Neural cell (in vitro differentiated cells): ENCODE data around the gene GPR158. TPM values are rescaled to one million over a fixed set of nuclear protein-coding genes. Genes with fewer than 3 reads are reported as not detected.

Experiments used
- H2AFZ ChIP-seq: fragments of 200-600, 300-800 bp; sonication (generic), shearing (Covaris generic); 2 replicates; pipeline ENCODE4 v1.6.0; 2014; ENCODE audit warnings: low read depth, mild to moderate bottlenecking, antibody characterized with exemption, low read length, moderate library complexity
- H3F3A ChIP-seq: fragments of 200-600 bp; shearing (Covaris generic); 2 replicates; pipeline ENCODE4 v1.6.1; 2016; ENCODE audit warnings: mild to moderate bottlenecking, moderate library complexity, mixed read lengths, antibody characterized with exemption, low read length; ENCODE audit not compliant: insufficient read depth, poor library complexity, severe bottlenecking
- H3K27ac ChIP-seq: fragments of 200-600, 300-800 bp; sonication (generic), shearing (Covaris generic); 2 replicates; pipeline ENCODE4 v1.5.1; 2014; ENCODE audit warnings: mild to moderate bottlenecking, low read length, moderate library complexity
- H3K27me3 ChIP-seq: fragments of 300-800, 200-600 bp; sonication (generic), shearing (Covaris generic); 2 replicates; pipeline ENCODE4 v1.6.0; 2014; ENCODE audit warnings: mild to moderate bottlenecking, low read depth, low read length, moderate library complexity; ENCODE audit not compliant: insufficient read depth
- H3K36me3 ChIP-seq: fragments of 300-800, 200-600 bp; sonication (generic), shearing (Covaris generic); 2 replicates; pipeline ENCODE4 v1.5.1; 2014; ENCODE audit warnings: mild to moderate bottlenecking, antibody characterized with exemption, low read length, moderate library complexity; ENCODE audit not compliant: insufficient read depth
- H3K4me2 ChIP-seq: fragments of 300-800, 200-600 bp; sonication (generic), shearing (Covaris generic); 2 replicates; pipeline ENCODE4 v1.6.0; 2014; ENCODE audit warnings: mild to moderate bottlenecking, low read length
- H3K4me3 ChIP-seq: fragments of 300-800, 200-600 bp; sonication (generic), shearing (Covaris generic); 2 replicates; pipeline ENCODE4 v1.5.1; 2014; ENCODE audit warnings: mild to moderate bottlenecking, low read length, moderate library complexity
- H3K79me2 ChIP-seq: fragments of 200-600 bp; shearing (Covaris generic); replicated peaks from 2 replicates; pipeline ENCODE4 v1.6.0; 2014; ENCODE audit warnings: mild to moderate bottlenecking, low read length, moderate library complexity; ENCODE audit not compliant: insufficient read depth
- H3K9ac ChIP-seq: fragments of 300-800, 200-600 bp; sonication (generic), shearing (Covaris generic); 2 replicates; pipeline ENCODE4 v1.6.1; 2016; ENCODE audit warnings: mild to moderate bottlenecking, low read length, mixed read lengths
- H3K9me2 ChIP-seq: fragments of 200-600 bp; shearing (Covaris generic); 2 replicates; pipeline ENCODE4 v1.6.1; 2016; ENCODE audit warnings: mild to moderate bottlenecking, low read length, mixed read lengths; ENCODE audit not compliant: insufficient read depth
- H3K9me3 ChIP-seq: fragments of 200-600, 300-800 bp; sonication (generic), shearing (Covaris generic); 2 replicates; pipeline ENCODE4 v1.6.1; 2016; ENCODE audit warnings: mild to moderate bottlenecking, mixed run types, low read length, moderate library complexity, mixed read lengths
- H4K20me1 ChIP-seq: fragments of 200-600 bp; shearing (Covaris generic); 2 replicates; pipeline ENCODE4 v1.6.1; 2016; ENCODE audit warnings: mild to moderate bottlenecking, mixed run types; ENCODE audit not compliant: insufficient read depth
- EP300 ChIP-seq: fragments of 450-650 bp; conservative IDR thresholded peaks from 2 replicates; pipeline ENCODE4 v1.6.1; 2014; ENCODE audit warnings: antibody characterized with exemption, mild to moderate bottlenecking, moderate library complexity; ENCODE audit not compliant: poor library complexity, severe bottlenecking
- EZH2 ChIP-seq: fragments of 200-600, 300-800 bp; shearing (Covaris generic), sonication (generic); IDR thresholded peaks from 2 replicates; pipeline ENCODE4 v1.6.1; 2014; ENCODE audit warnings: antibody characterized with exemption, low read length, borderline replicate concordance, mild to moderate bottlenecking; ENCODE audit not compliant: insufficient read depth, poor library complexity, severe bottlenecking
- MXI1 ChIP-seq: fragments of 450-650 bp; conservative IDR thresholded peaks from 2 replicates; pipeline ENCODE4 v1.6.1; 2014; ENCODE audit warnings: antibody characterized with exemption, mild to moderate bottlenecking; ENCODE audit not compliant: poor library complexity, severe bottlenecking
- POLR2AphosphoS5 ChIP-seq: IDR thresholded peaks from 2 replicates; pipeline ENCODE4 v1.6.1; 2012
- RAD21 ChIP-seq: fragments of 450-650 bp; conservative IDR thresholded peaks from 2 replicates; pipeline ENCODE4 v1.6.1; 2014; ENCODE audit warnings: antibody characterized with exemption, mild to moderate bottlenecking, moderate library complexity
- SMC3 ChIP-seq: fragments of 450-650 bp; conservative IDR thresholded peaks from 2 replicates; pipeline ENCODE4 v1.6.1; 2014; ENCODE audit warnings: antibody characterized with exemption, mild to moderate bottlenecking, moderate library complexity; ENCODE audit not compliant: poor library complexity
- TAF1 ChIP-seq: IDR thresholded peaks from 2 replicates; pipeline ENCODE4 v1.6.1; 2012; ENCODE audit warnings: low read depth
- polyA plus RNA-seq: library from polyadenylated mRNA; depleted of rRNA; stranded (reverse); fragments of >200 nt; gene quantifications from 2 replicates; pipeline ENCODE4 v1.2.3, GENCODE V29; 2014
- TF ChIP-seq, protein P1 (sequence below): IDR thresholded peaks from 2 replicates; pipeline ENCODE4 v1.6.1; 2012; ENCODE audit warnings: borderline replicate concordance
- TF ChIP-seq, protein P2 (sequence below): fragments of 450-650 bp; IDR thresholded peaks from 2 replicates; pipeline ENCODE4 v1.5.1; 2014; ENCODE audit warnings: antibody characterized with exemption, mild to moderate bottlenecking, moderate library complexity; ENCODE audit not compliant: poor library complexity, severe bottlenecking

GPR158 gene
- polyA plus RNA-seq, 1 donor from 2014 or later = 2.1 TPM

DNA sequence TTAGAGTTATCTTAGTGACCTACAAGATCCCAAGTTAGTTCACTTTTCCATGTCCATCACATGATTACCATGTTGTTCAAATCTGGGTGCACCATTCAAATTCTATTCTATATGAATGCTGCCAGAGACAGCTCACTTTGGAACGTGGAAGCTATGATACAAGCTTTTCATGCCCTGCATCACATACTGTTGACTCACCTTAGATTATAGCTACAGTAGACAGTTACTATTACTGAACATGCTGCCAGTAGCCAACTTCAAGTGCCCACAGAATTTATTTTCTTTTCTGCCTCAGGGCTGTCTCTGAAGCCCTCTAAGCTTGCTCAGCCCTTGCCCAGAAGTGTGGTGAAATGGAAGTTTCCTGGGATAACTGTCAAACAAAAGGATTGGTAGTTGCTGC is 231.1 kb downstream of the GPR158 start:
- H2AFZ ChIP-seq = no peak overlapping the region
- H3K27me3 ChIP-seq = no peaks in the 10 kb centered on the region
- H3K9me2 ChIP-seq = no peaks in the 10 kb centered on the region
- H3K36me3 ChIP-seq = no peaks in the 10 kb centered on the region
- no peak overlapping the region for H3K27ac ChIP-seq
- H3K9ac ChIP-seq = no peak overlapping the region
- H3K79me2 ChIP-seq = no peaks in the 10 kb centered on the region
- no peaks in the 10 kb centered on the region for H3K9me3 ChIP-seq
- no peaks in the 10 kb centered on the region for H3F3A ChIP-seq
- H3K4me3 ChIP-seq = no peak overlapping the region
- no peak for TF ChIP-seq MXI1
- TF ChIP-seq POLR2AphosphoS5 = no peak
- TF ChIP-seq, protein P1, sequence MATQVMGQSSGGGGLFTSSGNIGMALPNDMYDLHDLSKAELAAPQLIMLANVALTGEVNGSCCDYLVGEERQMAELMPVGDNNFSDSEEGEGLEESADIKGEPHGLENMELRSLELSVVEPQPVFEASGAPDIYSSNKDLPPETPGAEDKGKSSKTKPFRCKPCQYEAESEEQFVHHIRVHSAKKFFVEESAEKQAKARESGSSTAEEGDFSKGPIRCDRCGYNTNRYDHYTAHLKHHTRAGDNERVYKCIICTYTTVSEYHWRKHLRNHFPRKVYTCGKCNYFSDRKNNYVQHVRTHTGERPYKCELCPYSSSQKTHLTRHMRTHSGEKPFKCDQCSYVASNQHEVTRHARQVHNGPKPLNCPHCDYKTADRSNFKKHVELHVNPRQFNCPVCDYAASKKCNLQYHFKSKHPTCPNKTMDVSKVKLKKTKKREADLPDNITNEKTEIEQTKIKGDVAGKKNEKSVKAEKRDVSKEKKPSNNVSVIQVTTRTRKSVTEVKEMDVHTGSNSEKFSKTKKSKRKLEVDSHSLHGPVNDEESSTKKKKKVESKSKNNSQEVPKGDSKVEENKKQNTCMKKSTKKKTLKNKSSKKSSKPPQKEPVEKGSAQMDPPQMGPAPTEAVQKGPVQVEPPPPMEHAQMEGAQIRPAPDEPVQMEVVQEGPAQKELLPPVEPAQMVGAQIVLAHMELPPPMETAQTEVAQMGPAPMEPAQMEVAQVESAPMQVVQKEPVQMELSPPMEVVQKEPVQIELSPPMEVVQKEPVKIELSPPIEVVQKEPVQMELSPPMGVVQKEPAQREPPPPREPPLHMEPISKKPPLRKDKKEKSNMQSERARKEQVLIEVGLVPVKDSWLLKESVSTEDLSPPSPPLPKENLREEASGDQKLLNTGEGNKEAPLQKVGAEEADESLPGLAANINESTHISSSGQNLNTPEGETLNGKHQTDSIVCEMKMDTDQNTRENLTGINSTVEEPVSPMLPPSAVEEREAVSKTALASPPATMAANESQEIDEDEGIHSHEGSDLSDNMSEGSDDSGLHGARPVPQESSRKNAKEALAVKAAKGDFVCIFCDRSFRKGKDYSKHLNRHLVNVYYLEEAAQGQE = no peak
- no peak for TF ChIP-seq SMC3
- TF ChIP-seq TAF1 = no peak
- TF ChIP-seq RAD21 = no peak
- TF ChIP-seq EZH2 = no peak
- TF ChIP-seq, protein P2, sequence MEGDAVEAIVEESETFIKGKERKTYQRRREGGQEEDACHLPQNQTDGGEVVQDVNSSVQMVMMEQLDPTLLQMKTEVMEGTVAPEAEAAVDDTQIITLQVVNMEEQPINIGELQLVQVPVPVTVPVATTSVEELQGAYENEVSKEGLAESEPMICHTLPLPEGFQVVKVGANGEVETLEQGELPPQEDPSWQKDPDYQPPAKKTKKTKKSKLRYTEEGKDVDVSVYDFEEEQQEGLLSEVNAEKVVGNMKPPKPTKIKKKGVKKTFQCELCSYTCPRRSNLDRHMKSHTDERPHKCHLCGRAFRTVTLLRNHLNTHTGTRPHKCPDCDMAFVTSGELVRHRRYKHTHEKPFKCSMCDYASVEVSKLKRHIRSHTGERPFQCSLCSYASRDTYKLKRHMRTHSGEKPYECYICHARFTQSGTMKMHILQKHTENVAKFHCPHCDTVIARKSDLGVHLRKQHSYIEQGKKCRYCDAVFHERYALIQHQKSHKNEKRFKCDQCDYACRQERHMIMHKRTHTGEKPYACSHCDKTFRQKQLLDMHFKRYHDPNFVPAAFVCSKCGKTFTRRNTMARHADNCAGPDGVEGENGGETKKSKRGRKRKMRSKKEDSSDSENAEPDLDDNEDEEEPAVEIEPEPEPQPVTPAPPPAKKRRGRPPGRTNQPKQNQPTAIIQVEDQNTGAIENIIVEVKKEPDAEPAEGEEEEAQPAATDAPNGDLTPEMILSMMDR = no peak
- no peak for TF ChIP-seq EP300
- no peak overlapping the region for H3K4me2 ChIP-seq
- H4K20me1 ChIP-seq = no peaks in the 10 kb centered on the region

DNA sequence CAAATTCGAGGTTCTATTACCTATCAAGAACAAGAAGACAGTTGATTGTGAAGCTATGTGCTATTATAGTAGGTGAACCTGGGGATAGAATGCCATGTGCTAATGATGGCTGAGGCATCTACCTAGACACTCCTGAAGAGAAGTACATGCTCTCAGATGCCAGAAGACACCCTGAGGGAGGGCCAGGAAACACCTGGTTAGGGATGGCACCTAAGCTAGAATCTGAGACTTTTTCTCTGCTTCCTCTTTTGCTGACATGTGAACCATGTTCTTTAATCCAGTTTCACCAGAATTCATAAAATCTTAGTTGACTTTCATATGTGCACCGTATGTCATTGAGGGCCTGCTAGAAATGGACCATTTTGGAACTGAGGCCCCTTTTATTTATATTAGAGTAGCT is 242.8 kb downstream of the GPR158 start:
- Histone ChIP-seq H3K9ac (no peak overlapping the region), H3K9me2 (no peaks in the 10 kb centered on the region), H2AFZ (no peak overlapping the region), H3F3A (no peaks in the 10 kb centered on the region), H3K79me2 (no peaks in the 10 kb centered on the region), H3K27me3 (no peaks in the 10 kb centered on the region), H3K36me3 (no peaks in the 10 kb centered on the region), H3K9me3 (no peaks in the 10 kb centered on the region), H3K4me2 (no peak overlapping the region), H3K27ac (no peak overlapping the region), H3K4me3 (no peak overlapping the region), H4K20me1 (no peaks in the 10 kb centered on the region)
- TF ChIP-seq, protein P1 = no peak
- no peak for TF ChIP-seq TAF1
- no peak for TF ChIP-seq MXI1
- TF ChIP-seq EP300 = no peak
